H9 (cell line): ENCODE results near the gene HTR3D. TPM values are rescaled to one million over a fixed set of nuclear protein-coding genes. Genes with fewer than 3 reads are reported as not detected.

ENCODE experiments used
- DNase-seq: peaks from one replicate; pipeline ENCODE4 v3.0.0-alpha.2; 2017
- H2AFZ ChIP-seq: one replicate; pipeline ENCODE4 v1.6.1; 2013; ENCODE audit warnings: mild to moderate bottlenecking, low read length, control low read depth, moderate library complexity
- H2AK5ac ChIP-seq: 2 replicates; pipeline ENCODE4 v1.6.1; 2013; ENCODE audit warnings: low read length, control low read depth, mixed read lengths; ENCODE audit not compliant: insufficient read length
- H2BK120ac ChIP-seq: one replicate; pipeline ENCODE4 v1.6.1; 2013; ENCODE audit warnings: low read depth, mild to moderate bottlenecking, low read length, control low read depth, inconsistent platforms; ENCODE audit not compliant: poor library complexity, severe bottlenecking
- H2BK12ac ChIP-seq: 2 replicates; pipeline ENCODE4 v1.6.1; 2013; ENCODE audit warnings: low read length, control low read depth, mixed read lengths, low read depth; ENCODE audit not compliant: insufficient read length
- H2BK15ac ChIP-seq: 2 replicates; pipeline ENCODE4 v1.6.1; 2013; ENCODE audit warnings: low read depth, low read length, control low read depth
- H2BK20ac ChIP-seq: one replicate; pipeline ENCODE4 v1.6.1; 2013; ENCODE audit warnings: low read depth, mild to moderate bottlenecking, low read length, control low read depth, inconsistent platforms; ENCODE audit not compliant: poor library complexity, severe bottlenecking
- H2BK5ac ChIP-seq: 2 replicates; pipeline ENCODE4 v1.6.1; 2013; ENCODE audit warnings: low read length, control low read depth, mixed read lengths; ENCODE audit not compliant: insufficient read length
- H3K14ac ChIP-seq: 2 replicates; pipeline ENCODE4 v1.6.1; 2013; ENCODE audit warnings: low read length, control low read depth; ENCODE audit not compliant: insufficient read depth
- H3K18ac ChIP-seq: 2 replicates; pipeline ENCODE4 v1.6.1; 2013; ENCODE audit warnings: low read depth, mild to moderate bottlenecking, mixed read lengths, low read length, control low read depth; ENCODE audit not compliant: insufficient read length
- H3K23ac ChIP-seq: 2 replicates; pipeline ENCODE4 v1.6.1; 2013; ENCODE audit warnings: low read length, control low read depth, mixed read lengths, low read depth; ENCODE audit not compliant: insufficient read length
- H3K23me2 ChIP-seq: 2 replicates; pipeline ENCODE4 v1.6.1; 2013; ENCODE audit warnings: low read depth, mild to moderate bottlenecking, mixed read lengths, low read length, control low read depth; ENCODE audit not compliant: insufficient read length, poor library complexity, severe bottlenecking
- H3K27ac ChIP-seq: 2 replicates; pipeline ENCODE4 v1.5.1; 2013; ENCODE audit warnings: low read length, control low read depth, mixed read lengths, low read depth; ENCODE audit not compliant: insufficient read length
- H3K27me3 ChIP-seq: 2 replicates; pipeline ENCODE4 v1.6.1; 2013; ENCODE audit warnings: low read length, control low read depth, inconsistent platforms; ENCODE audit not compliant: insufficient read depth
- H3K4ac ChIP-seq: 2 replicates; pipeline ENCODE4 v1.6.1; 2013; ENCODE audit warnings: low read depth, mild to moderate bottlenecking, control low read depth, inconsistent platforms, low read length, moderate library complexity
- H3K4me1 ChIP-seq: 2 replicates; pipeline ENCODE4 v1.6.1; 2013; ENCODE audit warnings: low read length, control low read depth, inconsistent platforms; ENCODE audit not compliant: insufficient read depth
- H3K4me2 ChIP-seq: 2 replicates; pipeline ENCODE4 v1.6.1; 2013; ENCODE audit warnings: low read length, control low read depth, mixed read lengths; ENCODE audit not compliant: insufficient read length, insufficient read depth
- H3K56ac ChIP-seq: 2 replicates; pipeline ENCODE4 v1.6.1; 2013; ENCODE audit warnings: low read depth, mild to moderate bottlenecking, mixed read lengths, low read length, control low read depth; ENCODE audit not compliant: insufficient read length
- H3K79me1 ChIP-seq: 2 replicates; pipeline ENCODE4 v1.6.1; 2013; ENCODE audit warnings: low read depth, mild to moderate bottlenecking, moderate library complexity, low read length, control low read depth, inconsistent platforms; ENCODE audit not compliant: insufficient read depth, poor library complexity, severe bottlenecking
- H3K79me2 ChIP-seq: 2 replicates; pipeline ENCODE4 v1.6.1; 2013; ENCODE audit warnings: low read length, control low read depth, inconsistent platforms; ENCODE audit not compliant: insufficient read depth
- H3K9ac ChIP-seq: 2 replicates; pipeline ENCODE4 v1.6.1; 2013; ENCODE audit warnings: low read length, control low read depth, mixed read lengths; ENCODE audit not compliant: insufficient read length; ENCODE audit errors: extremely low read depth
- H3K9me3 ChIP-seq: one replicate; pipeline ENCODE4 v1.6.1; 2013; ENCODE audit warnings: low read depth, low read length, inconsistent platforms; ENCODE audit not compliant: control insufficient read depth
- H3T11ph ChIP-seq: one replicate; pipeline ENCODE4 v1.6.1; 2013; ENCODE audit warnings: mild to moderate bottlenecking, low read length, control low read depth, inconsistent platforms
- H4K20me1 ChIP-seq: one replicate; pipeline ENCODE4 v1.6.1; 2013; ENCODE audit not compliant: control insufficient read depth, insufficient read length, insufficient read depth
- H4K5ac ChIP-seq: 2 replicates; pipeline ENCODE4 v1.6.1; 2013; ENCODE audit warnings: low read depth, mild to moderate bottlenecking, mixed read lengths, low read length, control low read depth; ENCODE audit not compliant: insufficient read length
- H4K8ac ChIP-seq: replicated peaks from 2 replicates; pipeline ENCODE4 v1.6.1; 2013; ENCODE audit warnings: low read length, control low read depth, mixed read lengths, low read depth; ENCODE audit not compliant: insufficient read length
- H4K91ac ChIP-seq: 2 replicates; pipeline ENCODE4 v1.6.1; 2013; ENCODE audit warnings: low read depth, mild to moderate bottlenecking, moderate library complexity, mixed read lengths, low read length, control low read depth; ENCODE audit not compliant: insufficient read length
- H3K27ac Mint-ChIP-seq, 3 experiments: 2 replicates in 2 of 3; 3 replicates in 1 of 3; pipeline ENCODE4 v1.8.0; 2020 to 2021; ENCODE audit warnings: mixed read lengths in 3 of 3, mild to moderate bottlenecking in 1 of 3, moderate library complexity in 1 of 3
- H3K27me3 Mint-ChIP-seq: 2 replicates; pipeline ENCODE4 v1.8.0; 2021; ENCODE audit warnings: low read depth, mild to moderate bottlenecking, moderate library complexity, mixed read lengths
- H3K36me3 Mint-ChIP-seq, 3 experiments: 2 replicates in 2 of 3; 3 replicates in 1 of 3; pipeline ENCODE4 v1.8.0; 2020 to 2021; ENCODE audit warnings: low read depth in 3 of 3, mixed read lengths in 3 of 3; ENCODE audit not compliant: insufficient read depth in 1 of 3
- H3K4me1 Mint-ChIP-seq, 2 experiments: 2 replicates each; pipeline ENCODE4 v1.8.0; 2020; ENCODE audit warnings: mixed read lengths in 2 of 2
- H3K4me3 Mint-ChIP-seq, 2 experiments: 2 replicates in 1 of 2; 3 replicates in 1 of 2; pipeline ENCODE4 v1.8.0; 2020 to 2021; ENCODE audit warnings: mild to moderate bottlenecking in 2 of 2, mixed read lengths in 2 of 2, moderate library complexity in 1 of 2
- H3K9me3 Mint-ChIP-seq, 2 experiments: 2 replicates in 1 of 2; 3 replicates in 1 of 2; pipeline ENCODE4 v1.8.0; 2020; ENCODE audit warnings: mild to moderate bottlenecking in 2 of 2, mixed read lengths in 2 of 2, moderate library complexity in 1 of 2
- WGBS: extraction: QIAGEN DNeasy Blood & Tissue Kit; methylation state at CpG from one replicate; pipeline ENCODE4 v1.1.7; 2013; ENCODE audit warnings: missing lambda C conversion rate, low lambda C conversion rate, mixed read lengths; ENCODE audit not compliant: insufficient read length; ENCODE audit errors: extremely low coverage; 5-methylcytosine and 5-hydroxymethylcytosine counted together
- total RNA-seq: library from RNA; stranded (reverse); gene quantifications from 2 replicates; pipeline ENCODE4 v1.2.1, GENCODE V29; 2021
- TF ChIP-seq, protein P1 (sequence below): fragments of 200-600 bp; sonication (generic); conservative IDR thresholded peaks from 3 replicates; pipeline ENCODE4 v1.8.0; 2021; ENCODE audit warnings: antibody characterized with exemption, mild to moderate bottlenecking

HTR3D gene
- total RNA-seq, 1 experiment from 2014 or later = not detected

DNA sequence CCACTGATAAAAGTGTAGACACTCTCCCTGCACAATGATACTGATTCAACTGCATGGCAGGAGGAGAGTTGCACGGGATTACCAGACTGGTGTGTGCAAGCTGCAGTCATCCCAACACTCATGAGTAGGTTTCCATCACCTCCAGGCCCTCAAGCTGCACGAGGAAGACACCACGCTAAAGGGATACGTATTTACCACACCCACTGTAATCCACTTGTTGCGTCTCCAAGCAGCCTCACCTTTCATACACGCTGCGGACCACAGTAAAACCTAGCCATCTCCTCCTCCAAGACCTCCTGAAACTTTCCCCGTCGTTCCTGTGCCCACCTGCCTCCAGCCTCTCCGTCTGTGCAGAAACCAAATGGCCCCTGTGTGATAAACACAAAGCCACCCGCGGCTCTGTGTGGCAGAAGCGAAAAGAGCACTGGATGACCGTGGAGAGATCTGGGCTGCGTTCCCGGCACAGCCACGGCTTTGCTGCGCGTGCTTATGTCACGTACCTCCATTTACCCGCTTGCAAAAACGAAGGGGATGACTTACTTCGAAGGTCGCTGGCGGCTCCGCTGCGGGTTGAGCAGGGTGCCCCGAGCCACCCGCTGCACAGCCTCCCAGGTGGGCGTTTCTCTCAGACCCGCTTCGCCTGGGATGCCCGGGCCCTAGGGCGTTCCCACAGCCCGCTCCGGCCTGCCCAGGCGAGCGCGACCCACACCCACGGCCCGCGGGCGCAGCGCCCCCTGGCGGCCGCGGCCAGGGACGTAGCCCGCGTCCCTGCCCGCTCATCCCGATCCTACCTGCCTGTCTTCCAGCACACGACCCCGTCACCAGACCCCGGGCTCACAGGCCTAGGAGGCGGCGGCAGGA is 14.5 kb upstream of the HTR3D start:
- H3K79me1 ChIP-seq = no peaks in the 10 kb centered on the region
- H3K79me2 ChIP-seq = peaks cover 7% of the 10 kb centered on the region; the same call in 1 of the 2 replicates

More for the DNA sequence above, 14.5 kb upstream of the HTR3D start:
- WGBS = no CpG with 5 or more reads among the region's 57 CpGs
- peaks cover 24 to 25% of the 10 kb centered on the region in 2 experiments for H3K4me1 Mint-ChIP-seq
- peak overlapping the region; percentile 82 for H3K14ac ChIP-seq
- no peak overlapping the region for H3T11ph ChIP-seq
- no peak overlapping the region for H3K4ac ChIP-seq
- H3K23ac ChIP-seq = no peak overlapping the region
- H3K27me3 ChIP-seq = no peaks in the 10 kb centered on the region
- H3K27ac Mint-ChIP-seq = peak overlapping the region in 2 of 3 experiments; percentile 96 to 97; a peak in 4 of 7 replicates
- no peak overlapping the region for H2BK20ac ChIP-seq
- peak overlapping the region; percentile 85 for H3K4me2 ChIP-seq
- no peak overlapping the region for H2BK120ac ChIP-seq
- no peak overlapping the region for H2BK12ac ChIP-seq
- DNase-seq = peak; percentile 69
- peak overlapping the region; percentile 27 for H3K18ac ChIP-seq
- no peak overlapping the region for H2AFZ ChIP-seq
- H3K4me1 ChIP-seq = peaks cover 5% of the 10 kb centered on the region; the same call in 1 of the 2 replicates
- peaks cover 4% of the 10 kb centered on the region for H3K23me2 ChIP-seq
- peak overlapping the region; percentile 97 to 99 for H3K4me3 Mint-ChIP-seq
- H2AK5ac ChIP-seq = no peak overlapping the region
- H2BK5ac ChIP-seq = no peak overlapping the region
- H3K27me3 Mint-ChIP-seq = peaks cover 3% of the 10 kb centered on the region; the same call in 1 of the 2 replicates
- H3K27ac ChIP-seq = no peak overlapping the region
- H3K36me3 Mint-ChIP-seq = peaks cover 12 to 18% (median 16%) of the 10 kb centered on the region in 3 experiments; a peak in 6 of 7 replicates
- H3K9me3 ChIP-seq = no peaks in the 10 kb centered on the region
- H4K8ac ChIP-seq = no peak overlapping the region
- peak overlapping the region; percentile 63 for H3K9ac ChIP-seq
- H3K9me3 Mint-ChIP-seq = no peaks in the 10 kb centered on the region; a peak in 1 of 5 replicates
- H4K20me1 ChIP-seq = no peaks in the 10 kb centered on the region
- no peak overlapping the region for H4K91ac ChIP-seq
- no peak overlapping the region for H3K56ac ChIP-seq
- TF ChIP-seq, protein P1, sequence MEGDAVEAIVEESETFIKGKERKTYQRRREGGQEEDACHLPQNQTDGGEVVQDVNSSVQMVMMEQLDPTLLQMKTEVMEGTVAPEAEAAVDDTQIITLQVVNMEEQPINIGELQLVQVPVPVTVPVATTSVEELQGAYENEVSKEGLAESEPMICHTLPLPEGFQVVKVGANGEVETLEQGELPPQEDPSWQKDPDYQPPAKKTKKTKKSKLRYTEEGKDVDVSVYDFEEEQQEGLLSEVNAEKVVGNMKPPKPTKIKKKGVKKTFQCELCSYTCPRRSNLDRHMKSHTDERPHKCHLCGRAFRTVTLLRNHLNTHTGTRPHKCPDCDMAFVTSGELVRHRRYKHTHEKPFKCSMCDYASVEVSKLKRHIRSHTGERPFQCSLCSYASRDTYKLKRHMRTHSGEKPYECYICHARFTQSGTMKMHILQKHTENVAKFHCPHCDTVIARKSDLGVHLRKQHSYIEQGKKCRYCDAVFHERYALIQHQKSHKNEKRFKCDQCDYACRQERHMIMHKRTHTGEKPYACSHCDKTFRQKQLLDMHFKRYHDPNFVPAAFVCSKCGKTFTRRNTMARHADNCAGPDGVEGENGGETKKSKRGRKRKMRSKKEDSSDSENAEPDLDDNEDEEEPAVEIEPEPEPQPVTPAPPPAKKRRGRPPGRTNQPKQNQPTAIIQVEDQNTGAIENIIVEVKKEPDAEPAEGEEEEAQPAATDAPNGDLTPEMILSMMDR = peak; percentile 99
- H2BK15ac ChIP-seq = no peak overlapping the region
- no peak overlapping the region for H4K5ac ChIP-seq
